ENCODE measurements around the gene AGBL4. TPM values are rescaled to one million over a fixed set of nuclear protein-coding genes. Genes with fewer than 3 reads are reported as not detected.

AGBL4 gene
- total RNA-seq, 2 donors from 2014 or later: 0.40 to 5.5 TPM

DNA sequence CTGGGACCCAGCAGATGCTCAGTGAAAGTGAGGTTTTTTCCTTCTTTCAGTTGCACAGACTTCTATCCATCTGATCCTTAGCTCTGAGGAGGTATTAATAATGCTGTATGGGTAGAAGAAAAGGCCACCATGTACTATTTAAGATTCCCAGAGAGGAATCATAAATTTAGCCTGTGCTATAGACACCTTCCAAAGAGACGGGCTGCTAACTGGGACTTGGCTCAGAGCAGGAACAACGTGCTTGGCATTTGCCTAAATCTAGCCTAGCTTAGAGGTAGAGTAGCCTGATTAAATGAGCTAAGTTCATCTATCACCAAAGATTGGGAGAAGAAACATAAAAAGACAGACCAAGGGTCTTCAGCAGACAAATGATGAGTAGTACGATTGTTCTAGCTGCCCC is 1070.1 kb downstream of the AGBL4 start:
- Histone ChIP-seq H3K27me3 (ENCODE audit: control insufficient read depth, insufficient read depth, low read length, poor library complexity, severe bottlenecking) (no peaks in the 10 kb centered on the region), H3K4me3 (ENCODE audit: low read length) (no peak overlapping the region), H3K27ac (ENCODE audit: low read depth, low read length) (no peak overlapping the region), H3K4me1 (ENCODE audit: control insufficient read depth, insufficient read depth, low read length) (no peaks in the 10 kb centered on the region), H3K9me3 (ENCODE audit: control insufficient read depth, low read length) (peaks cover 6% of the 10 kb centered on the region), H3K9ac (ENCODE audit: extremely low read depth, low read length, poor library complexity, severe bottlenecking) (no peak overlapping the region), H3K36me3 (ENCODE audit: control insufficient read depth, insufficient read depth, low read length) (no peaks in the 10 kb centered on the region)
- H3K4me1 Mint-ChIP-seq: no peaks in the 10 kb centered on the region
- TF ChIP-seq, protein P1, sequence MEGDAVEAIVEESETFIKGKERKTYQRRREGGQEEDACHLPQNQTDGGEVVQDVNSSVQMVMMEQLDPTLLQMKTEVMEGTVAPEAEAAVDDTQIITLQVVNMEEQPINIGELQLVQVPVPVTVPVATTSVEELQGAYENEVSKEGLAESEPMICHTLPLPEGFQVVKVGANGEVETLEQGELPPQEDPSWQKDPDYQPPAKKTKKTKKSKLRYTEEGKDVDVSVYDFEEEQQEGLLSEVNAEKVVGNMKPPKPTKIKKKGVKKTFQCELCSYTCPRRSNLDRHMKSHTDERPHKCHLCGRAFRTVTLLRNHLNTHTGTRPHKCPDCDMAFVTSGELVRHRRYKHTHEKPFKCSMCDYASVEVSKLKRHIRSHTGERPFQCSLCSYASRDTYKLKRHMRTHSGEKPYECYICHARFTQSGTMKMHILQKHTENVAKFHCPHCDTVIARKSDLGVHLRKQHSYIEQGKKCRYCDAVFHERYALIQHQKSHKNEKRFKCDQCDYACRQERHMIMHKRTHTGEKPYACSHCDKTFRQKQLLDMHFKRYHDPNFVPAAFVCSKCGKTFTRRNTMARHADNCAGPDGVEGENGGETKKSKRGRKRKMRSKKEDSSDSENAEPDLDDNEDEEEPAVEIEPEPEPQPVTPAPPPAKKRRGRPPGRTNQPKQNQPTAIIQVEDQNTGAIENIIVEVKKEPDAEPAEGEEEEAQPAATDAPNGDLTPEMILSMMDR (conservative IDR thresholded peaks at IDR 0.05): no peak
- H3K9me3 Mint-ChIP-seq: no peaks in the 10 kb centered on the region
- no peak overlapping the region for H3K27ac Mint-ChIP-seq
- no peaks in the 10 kb centered on the region for H3K36me3 Mint-ChIP-seq (ENCODE audit: low read depth)
- WGBS, 2 experiments (ENCODE audit: insufficient coverage in 1 of 2, insufficient read length in 1 of 2): 77 to 88% methylated on average over 3 of the region's 3 CpGs
- H3K4me3 Mint-ChIP-seq: no peak overlapping the region
- no peak for DNase-seq
- no peaks in the 10 kb centered on the region for H3K27me3 Mint-ChIP-seq (ENCODE audit: insufficient read depth)

DNA sequence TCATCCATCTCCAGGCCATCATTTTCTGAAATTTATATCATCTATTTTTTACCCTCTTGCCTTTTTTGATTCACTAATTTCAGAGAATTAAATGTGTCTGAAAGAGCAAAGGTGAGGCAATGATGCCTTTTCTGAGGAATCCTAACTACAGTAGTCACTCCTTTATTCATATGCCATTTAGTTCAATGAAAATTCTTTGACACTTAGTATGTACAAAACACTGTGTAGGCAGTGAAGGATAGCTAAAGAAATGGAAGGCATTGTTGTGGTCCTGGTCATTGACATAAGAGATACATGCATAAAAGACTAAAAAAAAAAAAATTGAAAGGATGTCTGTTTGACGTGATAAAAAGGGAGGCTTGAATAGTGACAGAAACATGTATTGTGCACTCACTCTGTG is 1075.2 kb downstream of the AGBL4 start:
- no peak overlapping the region for H3K4me3 Mint-ChIP-seq
- H3K9me3 Mint-ChIP-seq: no peaks in the 10 kb centered on the region

DNA sequence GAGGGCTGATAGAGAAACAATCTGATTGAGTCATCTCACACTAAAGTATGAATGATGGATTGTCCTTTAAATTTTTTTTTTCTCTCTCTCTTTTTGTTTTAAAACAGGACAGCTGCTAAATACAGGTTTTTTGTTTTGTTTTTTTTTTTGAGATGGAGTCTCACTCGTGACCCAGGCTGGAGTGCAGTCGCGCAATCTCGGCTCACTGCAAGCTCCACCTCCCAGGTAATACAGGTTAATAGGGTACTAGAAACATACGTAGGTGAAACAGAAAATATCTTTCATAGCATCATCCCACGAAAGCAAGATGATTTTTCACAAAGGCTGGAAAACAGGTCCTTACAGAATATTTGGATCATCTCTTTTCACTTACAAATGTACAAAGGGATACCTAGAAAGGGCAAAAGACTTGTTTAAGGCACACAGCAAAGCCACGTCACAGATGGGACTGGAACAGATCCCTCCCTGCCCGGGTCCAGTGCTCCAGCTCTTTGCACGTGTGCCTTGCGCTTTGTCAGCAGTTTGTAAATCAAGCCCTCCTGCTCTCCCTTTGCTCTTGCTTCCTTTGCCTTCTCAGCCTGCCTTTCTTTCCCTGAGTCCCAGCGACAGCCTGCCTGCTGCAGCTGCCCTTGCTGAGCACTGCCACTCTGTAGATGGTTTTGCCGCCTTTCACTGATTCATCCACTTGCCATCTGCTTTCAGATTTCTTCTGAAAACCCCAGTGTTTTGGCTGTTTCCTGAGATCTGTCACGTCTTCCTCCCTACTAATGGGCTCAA is 1075.8 kb downstream of the AGBL4 start:
- Histone ChIP-seq H3K9me3 (ENCODE audit: control insufficient read depth, low read length) (no peaks in the 10 kb centered on the region), H3K4me3 (ENCODE audit: low read length) (no peak overlapping the region), H3K4me1 (ENCODE audit: control insufficient read depth, insufficient read depth, low read length) (no peaks in the 10 kb centered on the region), H3K36me3 (ENCODE audit: control insufficient read depth, insufficient read depth, low read length) (no peaks in the 10 kb centered on the region), H3K27me3 (ENCODE audit: control insufficient read depth, insufficient read depth, low read length, poor library complexity, severe bottlenecking) (no peaks in the 10 kb centered on the region), H3K27ac (ENCODE audit: low read depth, low read length) (no peak overlapping the region), H3K9ac (ENCODE audit: extremely low read depth, low read length, poor library complexity, severe bottlenecking) (no peak overlapping the region)
- no peaks in the 10 kb centered on the region for H3K36me3 Mint-ChIP-seq (ENCODE audit: low read depth)
- no peak overlapping the region for H3K4me3 Mint-ChIP-seq
- no peak overlapping the region for H3K27ac Mint-ChIP-seq
- H3K27me3 Mint-ChIP-seq (ENCODE audit: insufficient read depth): no peaks in the 10 kb centered on the region
- H3K4me1 Mint-ChIP-seq: no peaks in the 10 kb centered on the region
- H3K9me3 Mint-ChIP-seq: no peaks in the 10 kb centered on the region
- WGBS, 2 experiments (ENCODE audit: insufficient coverage in 1 of 2, insufficient read length in 1 of 2): 63 to 73% methylated on average over 9 to 13 of the region's 13 CpGs
- no peak for DNase-seq
- TF ChIP-seq, protein P1 (conservative IDR thresholded peaks at IDR 0.05): no peak

More for the DNA sequence above, 1075.2 kb downstream of the AGBL4 start:
- Histone ChIP-seq H3K36me3 (ENCODE audit: control insufficient read depth, insufficient read depth, low read length) (no peaks in the 10 kb centered on the region), H3K27ac (ENCODE audit: low read depth, low read length) (no peak overlapping the region), H3K4me3 (ENCODE audit: low read length) (no peak overlapping the region), H3K27me3 (ENCODE audit: control insufficient read depth, insufficient read depth, low read length, poor library complexity, severe bottlenecking) (no peaks in the 10 kb centered on the region), H3K4me1 (ENCODE audit: control insufficient read depth, insufficient read depth, low read length) (no peaks in the 10 kb centered on the region), H3K9ac (ENCODE audit: extremely low read depth, low read length, poor library complexity, severe bottlenecking) (no peak overlapping the region), H3K9me3 (ENCODE audit: control insufficient read depth, low read length) (no peaks in the 10 kb centered on the region)
- no peak for DNase-seq
- no peaks in the 10 kb centered on the region for H3K4me1 Mint-ChIP-seq
- H3K36me3 Mint-ChIP-seq (ENCODE audit: low read depth): no peaks in the 10 kb centered on the region
- WGBS, 2 experiments (ENCODE audit: insufficient coverage in 1 of 2, insufficient read length in 1 of 2): 83 to 85% methylated on average over 1 of the region's 1 CpG
- no peak overlapping the region for H3K27ac Mint-ChIP-seq
- TF ChIP-seq, protein P1 (conservative IDR thresholded peaks at IDR 0.05): no peak
- H3K27me3 Mint-ChIP-seq (ENCODE audit: insufficient read depth): no peaks in the 10 kb centered on the region
